HG03039 (cell line): ENCODE results near the gene RHEBL1.

Source experiments
- ATAC-seq: cut with Tn5 transposase; IDR thresholded peaks from one replicate; pipeline ENCODE4 v1.9.1; 2021; ENCODE audit warnings: mild to moderate bottlenecking, moderate library complexity; ENCODE audit not compliant: unreplicated experiment

The RHEBL1 gene

GRCh38 chr12:49055092-49055491 is 14.7 kb downstream of the RHEBL1 start:
- no peak for ATAC-seq

GRCh38 chr12:49054524-49054923 is 15.3 kb downstream of the RHEBL1 start:
- ATAC-seq = no peak

GRCh38 chr12:49054096-49054495 is 15.7 kb downstream of the RHEBL1 start:
- ATAC-seq = no peak

GRCh38 chr12:49052451-49053208 is 17.1 kb downstream of the RHEBL1 start:
- ATAC-seq = no peak

GRCh38 chr12:49051777-49052438 is 17.9 kb downstream of the RHEBL1 start:
- ATAC-seq = no peak

GRCh38 chr12:49051373-49051764 is 18.4 kb downstream of the RHEBL1 start:
- no peak for ATAC-seq

- no peak for ATAC-seq
Observed at GRCh38 chr12:49050507-49051372, 19.0 kb downstream of the RHEBL1 start.

- ATAC-seq = no peak
Observed at GRCh38 chr12:49049566-49050224, 20.1 kb downstream of the RHEBL1 start.

GRCh38 chr12:49048953-49049352 is 20.8 kb downstream of the RHEBL1 start:
- ATAC-seq = no peak

GRCh38 chr12:49046129-49046895 is 23.5 kb downstream of the RHEBL1 start:
- no peak for ATAC-seq

- ATAC-seq = no peak
Observed at GRCh38 chr12:49044660-49045059, 25.1 kb downstream of the RHEBL1 start.

- no peak for ATAC-seq
Observed at GRCh38 chr12:49043856-49044258, 25.9 kb downstream of the RHEBL1 start.

- ATAC-seq = no peak
Observed at GRCh38 chr12:49043241-49043640, 26.5 kb downstream of the RHEBL1 start.

GRCh38 chr12:49041881-49042484 is 27.8 kb downstream of the RHEBL1 start:
- no peak for ATAC-seq

GRCh38 chr12:49041036-49041880 is 28.5 kb downstream of the RHEBL1 start:
- no peak for ATAC-seq

GRCh38 chr12:49040364-49040855 is 29.4 kb downstream of the RHEBL1 start:
- no peak for ATAC-seq

GRCh38 chr12:49039421-49040363 is 30.1 kb downstream of the RHEBL1 start:
- ATAC-seq = no peak
